Liver (tissue), 9 donors: ENCODE results near the gene CCDC102B. TPM values are rescaled to one million over a fixed set of nuclear protein-coding genes. Genes with fewer than 3 reads are reported as not detected.

Experiments
- DNase-seq: peaks from one replicate; pipeline ENCODE4 v3.0.0-alpha.2; 2017; ENCODE audit warnings: low spot score
- H3K27ac ChIP-seq, 2 donors: one replicate each; pipeline ENCODE4 v1.7.0; 2013; ENCODE audit warnings: inconsistent platforms in 2 of 2, low read length in 2 of 2, control low read depth in 1 of 2, low read depth in 1 of 2, mild to moderate bottlenecking in 1 of 2
- H3K27me3 ChIP-seq, 4 donors: one replicate each; pipeline versions ENCODE4 v1.6.1 to v1.7.0; 2013; ENCODE audit warnings: low read length in 3 of 4, inconsistent platforms in 1 of 4, mild to moderate bottlenecking in 1 of 4, moderate library complexity in 1 of 4; ENCODE audit not compliant: control insufficient read depth in 4 of 4, insufficient read depth in 4 of 4
- H3K36me3 ChIP-seq, 4 donors: one replicate each; pipeline versions ENCODE4 v1.6.1 to v1.7.0; 2013; ENCODE audit warnings: low read length in 3 of 4, mild to moderate bottlenecking in 3 of 4, low read depth in 1 of 4, moderate library complexity in 1 of 4; ENCODE audit not compliant: control insufficient read depth in 4 of 4, insufficient read depth in 3 of 4
- H3K4me1 ChIP-seq, 4 donors: one replicate each; pipeline versions ENCODE4 v1.6.1 to v1.7.0; 2013; ENCODE audit warnings: low read length in 3 of 4, mild to moderate bottlenecking in 3 of 4, moderate library complexity in 1 of 4; ENCODE audit not compliant: control insufficient read depth in 4 of 4, insufficient read depth in 4 of 4
- H3K4me3 ChIP-seq, 3 donors: one replicate each; pipeline versions ENCODE4 v1.6.1 to v1.7.0; 2013; ENCODE audit warnings: low read length in 3 of 3, control low read depth in 1 of 3, low read depth in 1 of 3, mild to moderate bottlenecking in 1 of 3
- H3K9ac ChIP-seq, 2 donors: one replicate each; pipeline ENCODE4 v1.7.0; 2013; ENCODE audit warnings: low read length in 2 of 2, mild to moderate bottlenecking in 2 of 2, moderate library complexity in 2 of 2, control low read depth in 1 of 2, low read depth in 1 of 2
- H3K9me3 ChIP-seq, 4 donors: one replicate each; pipeline versions ENCODE4 v1.6.1 to v1.7.0; 2013; ENCODE audit warnings: low read length in 3 of 4; ENCODE audit not compliant: control insufficient read depth in 4 of 4
- EGR1 ChIP-seq, 2 donors: IDR thresholded peaks; 2 replicates each; pipeline ENCODE4 v1.6.1; 2016 to 2018; ENCODE audit warnings: antibody characterized with exemption in 2 of 2, low read depth in 2 of 2
- FOXA1 ChIP-seq: IDR thresholded peaks from 2 replicates; pipeline ENCODE4 v1.6.1; 2016; ENCODE audit warnings: antibody characterized with exemption
- FOXA2 ChIP-seq: IDR thresholded peaks from 2 replicates; pipeline ENCODE4 v1.6.1; 2016; ENCODE audit warnings: antibody characterized with exemption
- GABPA ChIP-seq, 2 donors: IDR thresholded peaks in 1 of 2; conservative IDR thresholded peaks in 1 of 2; 2 replicates each; pipeline ENCODE4 v1.6.1; 2016; ENCODE audit warnings: antibody characterized with exemption in 2 of 2, mild to moderate bottlenecking in 1 of 2, moderate library complexity in 1 of 2
- HNF4A ChIP-seq, 2 donors: conservative IDR thresholded peaks; 2 replicates each; pipeline ENCODE4 v1.6.1; 2016; ENCODE audit warnings: antibody characterized with exemption in 2 of 2, mild to moderate bottlenecking in 2 of 2
- HNF4G ChIP-seq: IDR thresholded peaks from 2 replicates; pipeline ENCODE4 v1.6.1; 2016; ENCODE audit warnings: antibody characterized with exemption
- JUND ChIP-seq, 2 donors: IDR thresholded peaks; 2 replicates each; pipeline ENCODE4 v1.6.1; 2016; ENCODE audit warnings: antibody characterized with exemption in 2 of 2
- MAX ChIP-seq: IDR thresholded peaks from 2 replicates; pipeline ENCODE4 v1.6.1; 2016; ENCODE audit warnings: antibody characterized with exemption
- NR2F2 ChIP-seq: IDR thresholded peaks from 2 replicates; pipeline ENCODE4 v1.6.1; 2016; ENCODE audit warnings: antibody characterized with exemption
- RAD21 ChIP-seq, 2 donors: IDR thresholded peaks; 2 replicates each; pipeline ENCODE4 v1.6.1; 2016; ENCODE audit warnings: antibody characterized with exemption in 2 of 2, mild to moderate bottlenecking in 2 of 2
- RXRA ChIP-seq, 2 donors: IDR thresholded peaks; 2 replicates each; pipeline ENCODE4 v1.6.1; 2017 to 2018; ENCODE audit warnings: antibody characterized with exemption in 2 of 2, mild to moderate bottlenecking in 1 of 2
- SP1 ChIP-seq: IDR thresholded peaks from 2 replicates; pipeline ENCODE4 v1.6.1; 2018; ENCODE audit warnings: antibody characterized with exemption, mild to moderate bottlenecking
- TAF1 ChIP-seq: conservative IDR thresholded peaks from 2 replicates; pipeline ENCODE4 v1.6.1; 2016; ENCODE audit warnings: antibody characterized with exemption, mild to moderate bottlenecking
- YY1 ChIP-seq: IDR thresholded peaks from 2 replicates; pipeline ENCODE4 v1.6.1; 2016; ENCODE audit warnings: antibody characterized with exemption, mild to moderate bottlenecking
- ZBTB33 ChIP-seq: IDR thresholded peaks from 2 replicates; pipeline ENCODE4 v1.6.1; 2016; ENCODE audit warnings: antibody characterized with exemption
- WGBS: extraction: QIAGEN DNeasy Blood & Tissue Kit; methylation state at CpG from one replicate; pipeline ENCODE4 v1.1.7; 2013; 5-methylcytosine and 5-hydroxymethylcytosine counted together
- polyA plus RNA-seq, 2 donors: library from polyadenylated mRNA; stranded (reverse) in 1 of 2; unstranded in 1 of 2; fragments of 200-250 nt in 1 of 2; fragments of >200 nt in 1 of 2; fragmentation: Nextera tagmentation in 1 of 2; extraction: Ambion mirVana in 1 of 2; gene quantifications; one replicate each; pipeline versions ENCODE4 v1.2.1 to v1.2.3, GENCODE V29; 2013 to 2015
- total RNA-seq, 2 donors: library from RNA; depleted of rRNA; stranded (reverse); fragments of >200 nt; gene quantifications; one replicate each; pipeline ENCODE4 v1.2.3, GENCODE V29; 2014
- TF ChIP-seq, protein P1 (sequence below): IDR thresholded peaks from 2 replicates; pipeline ENCODE4 v1.6.1; 2016; ENCODE audit warnings: antibody characterized with exemption, mild to moderate bottlenecking
- TF ChIP-seq, protein P2 (sequence below): fragments of 150-350 bp; IDR thresholded peaks from 2 replicates; pipeline ENCODE4 v1.5.1; 2017; ENCODE audit warnings: improper control_type of control experiment, low read depth, low read length; ENCODE audit not compliant: missing input control
- TF ChIP-seq, protein P3 (sequence below): IDR thresholded peaks from 2 replicates; pipeline ENCODE4 v1.6.1; 2016; ENCODE audit warnings: antibody characterized with exemption
- donor health status: healthy.
- donor health status: healthy.
- donor health status: healthy.
- donor health status: healthy.
- donor health status: healthy.

The CCDC102B gene
- total and polyA plus RNA-seq, 4 donors: 0.54 to 4.5 (median 1.4) TPM

DNA sequence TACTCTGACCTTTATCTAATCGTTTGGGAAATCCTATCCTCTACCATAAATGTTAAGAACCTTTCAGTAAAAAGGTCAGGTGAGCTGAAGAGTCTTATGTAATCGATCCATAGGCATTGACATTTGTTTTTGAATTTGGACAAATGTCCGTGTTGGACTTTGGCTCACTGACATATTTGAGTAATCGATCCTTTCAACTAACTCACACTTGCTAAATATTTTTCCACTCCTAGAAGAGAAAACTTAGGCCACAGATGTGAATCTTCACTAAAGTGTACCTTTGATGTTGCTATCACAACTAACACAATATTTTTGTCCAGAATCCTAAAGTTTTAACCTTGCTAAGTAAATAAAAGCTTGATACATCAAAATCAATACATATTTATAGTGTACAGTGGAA is 89.5 kb downstream of the CCDC102B start:
- Histone ChIP-seq H3K27me3 (no peaks in the 10 kb centered on the region), H3K27ac (peak overlapping the region in 1 of 2 donors; percentile 23), H3K9me3 (no peaks in the 10 kb centered on the region), H3K36me3 (no peaks in the 10 kb centered on the region), H3K9ac (no peak overlapping the region), H3K4me3 (no peak overlapping the region), H3K4me1 (peaks cover 2 to 12% (median 7%) of the 10 kb centered on the region in 4 donors)
- DNase-seq: no peak
- 28% methylated on average over 4 of the region's 4 CpGs for WGBS
- TF ChIP-seq SP1: peak; percentile 69
- peak; percentile 34 for TF ChIP-seq MAX
- no peak for TF ChIP-seq NR2F2
- TF ChIP-seq, protein P1, sequence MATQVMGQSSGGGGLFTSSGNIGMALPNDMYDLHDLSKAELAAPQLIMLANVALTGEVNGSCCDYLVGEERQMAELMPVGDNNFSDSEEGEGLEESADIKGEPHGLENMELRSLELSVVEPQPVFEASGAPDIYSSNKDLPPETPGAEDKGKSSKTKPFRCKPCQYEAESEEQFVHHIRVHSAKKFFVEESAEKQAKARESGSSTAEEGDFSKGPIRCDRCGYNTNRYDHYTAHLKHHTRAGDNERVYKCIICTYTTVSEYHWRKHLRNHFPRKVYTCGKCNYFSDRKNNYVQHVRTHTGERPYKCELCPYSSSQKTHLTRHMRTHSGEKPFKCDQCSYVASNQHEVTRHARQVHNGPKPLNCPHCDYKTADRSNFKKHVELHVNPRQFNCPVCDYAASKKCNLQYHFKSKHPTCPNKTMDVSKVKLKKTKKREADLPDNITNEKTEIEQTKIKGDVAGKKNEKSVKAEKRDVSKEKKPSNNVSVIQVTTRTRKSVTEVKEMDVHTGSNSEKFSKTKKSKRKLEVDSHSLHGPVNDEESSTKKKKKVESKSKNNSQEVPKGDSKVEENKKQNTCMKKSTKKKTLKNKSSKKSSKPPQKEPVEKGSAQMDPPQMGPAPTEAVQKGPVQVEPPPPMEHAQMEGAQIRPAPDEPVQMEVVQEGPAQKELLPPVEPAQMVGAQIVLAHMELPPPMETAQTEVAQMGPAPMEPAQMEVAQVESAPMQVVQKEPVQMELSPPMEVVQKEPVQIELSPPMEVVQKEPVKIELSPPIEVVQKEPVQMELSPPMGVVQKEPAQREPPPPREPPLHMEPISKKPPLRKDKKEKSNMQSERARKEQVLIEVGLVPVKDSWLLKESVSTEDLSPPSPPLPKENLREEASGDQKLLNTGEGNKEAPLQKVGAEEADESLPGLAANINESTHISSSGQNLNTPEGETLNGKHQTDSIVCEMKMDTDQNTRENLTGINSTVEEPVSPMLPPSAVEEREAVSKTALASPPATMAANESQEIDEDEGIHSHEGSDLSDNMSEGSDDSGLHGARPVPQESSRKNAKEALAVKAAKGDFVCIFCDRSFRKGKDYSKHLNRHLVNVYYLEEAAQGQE: no peak
- peak; percentile 50 for TF ChIP-seq YY1
- TF ChIP-seq, protein P2, sequence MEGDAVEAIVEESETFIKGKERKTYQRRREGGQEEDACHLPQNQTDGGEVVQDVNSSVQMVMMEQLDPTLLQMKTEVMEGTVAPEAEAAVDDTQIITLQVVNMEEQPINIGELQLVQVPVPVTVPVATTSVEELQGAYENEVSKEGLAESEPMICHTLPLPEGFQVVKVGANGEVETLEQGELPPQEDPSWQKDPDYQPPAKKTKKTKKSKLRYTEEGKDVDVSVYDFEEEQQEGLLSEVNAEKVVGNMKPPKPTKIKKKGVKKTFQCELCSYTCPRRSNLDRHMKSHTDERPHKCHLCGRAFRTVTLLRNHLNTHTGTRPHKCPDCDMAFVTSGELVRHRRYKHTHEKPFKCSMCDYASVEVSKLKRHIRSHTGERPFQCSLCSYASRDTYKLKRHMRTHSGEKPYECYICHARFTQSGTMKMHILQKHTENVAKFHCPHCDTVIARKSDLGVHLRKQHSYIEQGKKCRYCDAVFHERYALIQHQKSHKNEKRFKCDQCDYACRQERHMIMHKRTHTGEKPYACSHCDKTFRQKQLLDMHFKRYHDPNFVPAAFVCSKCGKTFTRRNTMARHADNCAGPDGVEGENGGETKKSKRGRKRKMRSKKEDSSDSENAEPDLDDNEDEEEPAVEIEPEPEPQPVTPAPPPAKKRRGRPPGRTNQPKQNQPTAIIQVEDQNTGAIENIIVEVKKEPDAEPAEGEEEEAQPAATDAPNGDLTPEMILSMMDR: no peak
- no peak for TF ChIP-seq TAF1
- no peak for TF ChIP-seq ZBTB33
- peak; percentile 60 to 69 for TF ChIP-seq JUND (IDR thresholded peaks at IDR 0.05)
- TF ChIP-seq RXRA (IDR thresholded peaks at IDR 0.05): peak; percentile 48 to 55
- TF ChIP-seq EGR1 (IDR thresholded peaks at IDR 0.05; ENCODE audit: low read depth in 2 of 2): peak; percentile 27 to 39
- TF ChIP-seq HNF4G: peak; percentile 85
- TF ChIP-seq, protein P3, sequence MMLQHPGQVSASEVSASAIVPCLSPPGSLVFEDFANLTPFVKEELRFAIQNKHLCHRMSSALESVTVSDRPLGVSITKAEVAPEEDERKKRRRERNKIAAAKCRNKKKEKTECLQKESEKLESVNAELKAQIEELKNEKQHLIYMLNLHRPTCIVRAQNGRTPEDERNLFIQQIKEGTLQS: peak; percentile 34
- TF ChIP-seq FOXA2: no peak
- TF ChIP-seq HNF4A (conservative IDR thresholded peaks at IDR 0.05): peak; percentile 85 to 95
- no peak for TF ChIP-seq FOXA1
- TF ChIP-seq GABPA (IDR thresholded peaks at IDR 0.05 in 1 of 2, conservative IDR thresholded peaks at IDR 0.05 in 1 of 2): no peak
- no peak for TF ChIP-seq RAD21 (IDR thresholded peaks at IDR 0.05)
